GM18502 (cell line): ENCODE data around the gene PRKG2.

ENCODE experiments used
- ATAC-seq: cut with Tn5 transposase; IDR thresholded peaks from one replicate; pipeline ENCODE4 v1.9.1; 2021; ENCODE audit warnings: mild to moderate bottlenecking; ENCODE audit not compliant: unreplicated experiment, poor library complexity

The PRKG2 gene

GRCh38 chr4:81106150-81106549 is 108.9 kb downstream of the PRKG2 start:
- no peak for ATAC-seq

GRCh38 chr4:81102107-81102506 is 112.9 kb downstream of the PRKG2 start:
- ATAC-seq, result no peak

GRCh38 chr4:81096566-81096965 is 118.5 kb downstream of the PRKG2 start:
- ATAC-seq, result no peak

GRCh38 chr4:81095389-81095788 is 119.6 kb downstream of the PRKG2 start:
- no peak for ATAC-seq

- ATAC-seq, result no peak
Measured at GRCh38 chr4:81093720-81094401, 121.2 kb downstream of the PRKG2 start.

GRCh38 chr4:81085979-81086378 is 129.0 kb downstream of the PRKG2 start:
- no peak for ATAC-seq

GRCh38 chr4:81085291-81085690 is 129.7 kb downstream of the PRKG2 start:
- no peak for ATAC-seq

- no peak for ATAC-seq
Measured at GRCh38 chr4:81084634-81085033, 130.4 kb downstream of the PRKG2 start.

GRCh38 chr4:81084029-81084428 is 131.0 kb downstream of the PRKG2 start:
- ATAC-seq, result no peak

GRCh38 chr4:81081156-81081555 is 133.9 kb downstream of the PRKG2 start:
- ATAC-seq, result no peak

GRCh38 chr4:81071013-81071412 is 144.0 kb downstream of the PRKG2 start:
- ATAC-seq, result no peak

- ATAC-seq, result peak; percentile 99
Measured at GRCh38 chr4:81069706-81070331, 145.2 kb downstream of the PRKG2 start.

GRCh38 chr4:81065446-81065845 is 149.6 kb downstream of the PRKG2 start:
- no peak for ATAC-seq

- ATAC-seq, result no peak
Measured at GRCh38 chr4:81062001-81062400, 153.0 kb downstream of the PRKG2 start.

- no peak for ATAC-seq
Measured at GRCh38 chr4:81061344-81061730, 153.7 kb downstream of the PRKG2 start.

- ATAC-seq, result no peak
Measured at GRCh38 chr4:81060587-81061343, 154.3 kb downstream of the PRKG2 start.

- ATAC-seq, result no peak
Measured at GRCh38 chr4:81058621-81059020, 156.4 kb downstream of the PRKG2 start.

- peak; percentile 99 for ATAC-seq
Measured at GRCh38 chr4:81052119-81053068, 162.6 kb downstream of the PRKG2 start.

GRCh38 chr4:81049907-81050306 is 165.1 kb downstream of the PRKG2 start:
- no peak for ATAC-seq

- no peak for ATAC-seq
Measured at GRCh38 chr4:81049330-81049729, 165.7 kb downstream of the PRKG2 start.
